HG03159 (cell line): ENCODE data around the gene TTC28.
"Not testable (repeated sequence)": the region's sequence is repeated elsewhere in the genome, so short reads cannot be mapped to it uniquely, and the experiment has no call there.

Experiments
- ATAC-seq: cut with Tn5 transposase; IDR thresholded peaks from one replicate; pipeline ENCODE4 v1.9.1; 2021; ENCODE audit warnings: mild to moderate bottlenecking, moderate library complexity; ENCODE audit not compliant: unreplicated experiment

TTC28 gene

DNA sequence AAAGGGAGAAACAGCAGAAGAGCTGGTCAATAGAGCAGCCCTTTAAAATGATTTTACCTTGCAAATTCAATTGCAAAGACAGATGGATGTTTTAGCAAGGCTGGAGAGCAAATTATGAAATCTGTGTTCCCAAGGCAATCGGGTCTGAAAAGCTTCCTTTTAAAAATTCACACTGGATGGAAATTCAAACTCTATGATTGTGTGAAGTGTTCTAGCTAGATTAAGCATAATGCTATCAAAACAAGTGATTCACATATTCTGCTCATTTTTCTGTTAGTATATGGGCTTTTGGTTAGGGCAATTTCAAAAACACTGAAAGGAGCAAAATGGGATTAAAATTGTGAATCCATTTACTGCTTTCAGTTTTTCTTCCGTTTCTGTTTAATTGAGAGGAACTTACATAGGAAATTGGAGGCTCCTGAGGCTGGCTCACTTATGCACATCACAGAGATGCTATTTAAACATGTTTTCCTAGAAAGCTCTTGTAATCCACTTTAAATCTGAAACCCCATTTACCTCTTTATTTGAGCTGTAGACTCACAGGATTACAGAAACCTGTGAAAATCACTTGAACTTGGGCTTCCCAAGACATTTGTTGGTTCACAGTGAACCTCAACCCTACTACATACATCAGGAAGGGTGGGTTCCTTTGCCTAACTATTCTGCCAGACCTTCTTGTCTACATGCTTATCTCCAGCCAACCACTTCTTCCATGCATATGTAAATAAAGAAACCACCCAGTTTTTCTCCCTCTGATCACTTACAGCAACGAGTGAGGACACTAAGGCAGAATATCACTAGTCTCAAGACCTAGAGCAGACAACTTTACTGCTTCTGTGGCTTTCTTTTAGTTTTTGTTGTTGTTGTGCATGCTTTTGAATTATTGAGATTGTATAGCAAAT is 558.7 kb downstream of the TTC28 start:
- ATAC-seq, result no peak

DNA sequence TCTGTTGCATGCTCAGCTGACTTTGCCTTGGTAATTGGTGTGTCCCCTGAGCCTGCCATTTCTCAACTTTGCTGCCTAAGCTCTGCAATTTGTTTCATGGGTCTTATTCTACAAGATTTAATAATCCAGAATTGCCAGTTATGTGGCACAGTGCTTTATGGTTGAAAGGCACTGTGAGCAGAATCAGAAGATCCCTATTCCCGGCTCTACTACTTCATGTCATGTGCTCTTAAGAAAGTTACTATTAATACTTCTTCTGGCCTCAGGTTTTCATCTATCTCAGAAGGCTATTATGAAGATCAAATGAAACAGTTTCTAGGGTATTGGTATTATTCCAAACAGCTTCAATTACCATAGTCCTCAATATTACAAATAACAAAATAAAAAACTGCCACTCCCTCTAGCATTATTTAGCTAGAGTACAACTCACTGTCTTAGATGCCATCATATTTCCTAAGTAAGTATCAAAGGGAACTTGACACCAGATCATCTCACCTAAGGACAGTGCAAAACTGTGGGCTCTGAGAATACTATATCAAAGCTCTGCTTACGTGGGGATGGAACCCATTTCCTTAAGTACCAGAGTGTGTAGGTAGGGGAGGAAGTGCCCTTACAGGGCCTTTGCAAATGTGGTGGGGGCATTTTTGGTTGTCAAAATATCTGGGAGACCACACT is 560.5 kb downstream of the TTC28 start:
- ATAC-seq, result no peak

DNA sequence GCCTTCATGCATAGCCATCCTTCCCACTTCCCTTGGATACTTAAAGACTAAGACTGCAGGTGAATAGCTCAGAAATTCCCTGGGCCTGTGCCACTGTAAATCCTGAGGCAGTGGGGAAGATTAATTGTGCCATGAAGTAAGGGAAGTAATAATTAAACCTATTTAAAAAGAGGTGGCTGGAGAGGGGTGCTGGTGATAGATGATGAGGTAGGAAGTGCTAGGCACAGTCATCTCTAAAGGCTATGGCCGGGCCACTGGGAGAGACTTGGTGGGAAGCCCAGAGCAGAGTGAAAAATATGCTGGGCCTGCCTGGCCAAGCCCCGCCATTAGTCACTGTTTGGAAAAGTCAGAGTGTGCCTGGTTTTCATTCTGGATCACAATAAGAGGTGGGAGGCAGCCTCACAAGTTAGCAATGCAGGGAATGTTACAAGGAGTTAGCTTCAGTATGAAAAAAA is 563.4 kb downstream of the TTC28 start:
- no peak for ATAC-seq

DNA sequence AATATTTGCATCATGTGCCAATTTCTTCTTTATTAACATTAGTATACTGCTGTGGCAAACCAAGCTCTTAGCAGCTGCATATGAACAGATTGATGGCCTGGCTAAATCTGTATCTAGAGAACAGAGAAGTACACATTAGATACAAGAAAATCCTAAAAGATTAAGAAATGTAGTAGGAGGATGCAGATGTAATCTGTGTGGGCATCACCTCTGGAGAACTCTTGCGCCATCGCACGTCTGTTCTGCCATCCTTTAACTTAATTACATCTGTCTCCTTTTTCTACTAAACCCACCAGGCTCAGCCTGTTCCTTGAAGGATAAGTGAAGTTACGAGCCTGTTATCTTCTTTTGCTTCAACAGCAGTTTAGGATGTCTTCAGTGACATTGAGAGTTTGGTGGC is 564.2 kb downstream of the TTC28 start:
- ATAC-seq, result no peak

DNA sequence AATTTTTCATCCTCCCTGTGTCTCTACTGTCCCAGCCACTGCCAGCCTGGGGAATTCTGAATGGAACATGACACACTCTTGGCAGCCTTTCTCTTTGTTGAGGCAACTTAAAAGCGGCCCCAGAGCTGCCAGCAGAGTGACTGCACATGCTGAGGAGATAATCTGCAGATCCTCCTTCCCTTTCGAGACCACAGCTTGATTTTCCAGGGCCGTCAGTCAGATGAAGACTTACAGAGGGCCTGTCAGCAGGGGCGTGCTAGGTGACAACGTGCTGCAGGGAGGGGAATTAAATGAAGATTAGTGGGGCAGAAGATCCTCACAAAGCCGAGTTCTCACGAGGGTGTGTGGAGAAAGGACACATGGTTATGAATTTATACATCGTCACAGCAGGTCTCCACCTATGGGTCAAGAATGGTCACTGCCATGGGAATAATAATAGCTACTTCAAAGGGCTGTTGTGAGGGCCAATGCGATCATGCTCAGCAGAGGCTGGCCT is 567.0 kb downstream of the TTC28 start:
- no peak for ATAC-seq

DNA sequence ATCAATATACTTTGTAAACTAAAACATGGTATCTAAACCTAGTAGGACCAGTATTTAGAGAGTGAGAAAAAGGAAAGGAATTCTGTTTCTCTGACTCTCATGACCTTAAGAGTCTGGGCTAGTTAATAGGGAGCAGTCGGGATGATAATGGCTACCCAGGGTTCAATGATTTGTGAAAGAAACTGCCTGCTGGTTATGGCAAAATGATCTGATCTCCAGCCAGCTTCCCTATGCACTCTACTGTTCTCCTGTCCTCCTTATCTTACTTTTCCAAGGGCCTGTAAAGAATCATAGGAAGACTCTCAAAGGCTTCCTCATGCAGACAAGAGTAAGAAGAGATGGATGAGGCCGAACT is 567.5 kb downstream of the TTC28 start:
- ATAC-seq, result no peak

DNA sequence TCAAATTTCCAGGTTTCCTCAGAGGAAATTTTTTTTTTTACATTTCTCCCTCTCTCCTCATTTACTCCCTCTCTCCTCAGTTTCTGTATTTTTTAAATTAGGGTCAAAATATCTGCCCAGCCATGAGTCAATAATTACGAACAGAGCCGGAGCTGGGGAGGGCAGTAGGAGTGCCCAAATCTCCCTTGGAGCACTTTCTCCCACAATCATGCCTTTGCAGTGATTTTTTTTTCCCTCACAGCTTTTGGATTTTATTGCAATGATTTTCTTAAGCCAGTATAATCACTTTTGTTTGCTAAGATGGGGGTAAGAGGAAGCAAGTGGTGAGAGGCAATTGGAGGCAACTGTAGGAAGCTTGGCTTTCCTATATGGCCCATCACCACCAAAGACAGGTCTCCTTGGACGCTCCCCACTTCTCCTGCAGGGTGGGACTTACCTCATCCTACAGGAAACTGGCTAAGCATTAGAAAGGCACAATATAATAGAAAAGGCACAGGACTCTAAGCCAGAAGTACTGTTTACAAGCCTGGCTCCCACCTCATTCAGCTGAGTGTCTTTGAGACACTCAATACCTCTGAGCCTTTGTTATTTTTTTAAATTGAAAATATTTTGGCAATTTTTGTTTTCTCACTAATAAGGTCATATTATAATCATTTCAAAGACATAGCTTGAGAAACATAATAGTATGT is 568.0 kb downstream of the TTC28 start:
- ATAC-seq, result no peak

DNA sequence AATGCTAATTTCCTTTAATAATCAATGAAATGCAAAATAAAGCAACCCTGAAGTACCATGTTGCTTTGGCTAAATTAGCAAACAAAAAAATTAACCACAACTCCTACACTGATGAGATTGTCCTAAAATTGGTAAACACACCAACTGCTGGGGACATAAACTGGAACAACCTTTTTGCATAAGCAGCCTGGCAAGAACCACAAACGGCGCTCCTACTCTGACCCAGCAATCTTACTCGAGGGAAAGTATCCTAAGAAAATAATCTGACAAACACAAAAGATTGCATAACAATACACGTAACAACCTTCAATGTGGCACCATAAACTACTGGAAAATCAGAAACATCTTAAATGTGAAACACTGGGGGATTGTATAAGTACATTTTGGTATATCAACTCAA is 570.8 kb downstream of the TTC28 start:
- ATAC-seq, result no peak

DNA sequence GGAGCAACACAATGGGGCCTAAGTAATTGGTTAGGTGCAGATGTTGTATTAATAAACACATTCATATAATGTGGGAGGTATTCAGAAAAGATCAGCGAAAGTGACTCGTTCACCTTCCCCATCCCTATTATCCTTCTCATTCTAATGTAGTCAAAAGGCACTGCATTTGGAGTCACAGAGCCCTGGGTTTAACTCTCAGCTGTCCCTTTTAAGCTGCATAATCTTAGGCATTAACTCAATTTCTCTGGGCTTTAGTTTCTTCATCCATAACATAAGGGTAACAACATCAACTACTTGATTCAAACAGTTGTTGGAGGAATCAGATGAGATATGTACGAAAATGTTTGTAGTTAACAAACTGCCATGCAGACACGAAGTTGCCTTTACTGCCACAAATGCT is 573.0 kb downstream of the TTC28 start:
- ATAC-seq, result no peak

DNA sequence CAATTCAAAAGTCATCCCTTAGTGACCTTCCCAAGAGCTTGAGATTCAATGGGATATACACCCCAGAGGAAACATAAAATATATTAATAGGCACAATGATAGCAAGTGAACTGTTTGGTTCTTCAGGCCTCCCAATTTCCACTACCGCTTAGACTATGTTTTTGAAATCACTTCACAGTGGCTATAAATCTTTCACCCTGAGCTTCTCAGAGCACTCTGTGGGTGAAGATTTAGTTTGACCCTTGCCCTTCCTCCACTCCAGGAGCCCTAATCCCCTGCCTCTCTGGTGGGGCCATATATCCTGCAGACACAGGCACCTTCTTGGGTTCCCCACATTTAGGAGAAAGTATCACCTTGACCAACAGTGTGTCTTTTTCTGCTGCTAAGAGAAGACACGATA is 573.7 kb downstream of the TTC28 start:
- no peak for ATAC-seq

DNA sequence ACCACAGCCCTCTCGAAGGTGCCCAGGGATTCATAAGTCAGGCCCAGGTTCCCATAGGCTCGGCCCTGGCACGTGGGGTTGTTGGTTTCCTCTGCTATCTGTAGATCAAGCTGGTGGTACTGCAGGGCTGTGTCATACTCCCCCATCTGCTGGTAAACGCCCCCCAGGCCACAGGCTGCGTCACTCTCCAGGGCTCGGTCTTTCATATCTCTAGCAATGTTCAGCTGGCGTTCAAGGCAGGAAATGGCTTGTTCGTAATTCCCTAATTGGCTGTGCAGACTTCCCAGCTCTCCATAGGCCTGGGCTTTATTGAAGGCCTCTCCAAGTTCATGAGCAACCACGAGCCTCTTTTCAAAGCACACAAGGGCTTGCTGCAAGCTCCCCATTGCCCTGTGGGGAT is 574.2 kb downstream of the TTC28 start:
- ATAC-seq, result no peak

DNA sequence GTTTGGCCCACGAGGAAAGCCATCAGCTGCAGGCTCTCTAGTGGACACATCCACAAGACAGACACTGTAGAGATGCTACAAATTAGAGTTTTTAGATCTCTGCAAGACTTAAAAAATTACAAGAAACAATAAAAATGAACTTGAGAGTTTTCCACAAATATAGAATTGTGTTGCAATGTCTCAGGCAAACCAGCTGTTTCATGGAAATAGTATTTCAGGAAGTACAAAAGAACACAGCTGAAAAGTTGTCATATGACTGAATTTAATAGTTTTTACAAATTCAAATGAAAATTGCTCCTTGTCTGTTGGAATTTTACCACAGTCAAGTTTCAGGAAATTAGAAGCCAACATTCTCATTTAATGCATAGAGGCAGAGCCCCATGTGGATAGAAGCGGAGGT is 576.0 kb downstream of the TTC28 start:
- no peak for ATAC-seq

DNA sequence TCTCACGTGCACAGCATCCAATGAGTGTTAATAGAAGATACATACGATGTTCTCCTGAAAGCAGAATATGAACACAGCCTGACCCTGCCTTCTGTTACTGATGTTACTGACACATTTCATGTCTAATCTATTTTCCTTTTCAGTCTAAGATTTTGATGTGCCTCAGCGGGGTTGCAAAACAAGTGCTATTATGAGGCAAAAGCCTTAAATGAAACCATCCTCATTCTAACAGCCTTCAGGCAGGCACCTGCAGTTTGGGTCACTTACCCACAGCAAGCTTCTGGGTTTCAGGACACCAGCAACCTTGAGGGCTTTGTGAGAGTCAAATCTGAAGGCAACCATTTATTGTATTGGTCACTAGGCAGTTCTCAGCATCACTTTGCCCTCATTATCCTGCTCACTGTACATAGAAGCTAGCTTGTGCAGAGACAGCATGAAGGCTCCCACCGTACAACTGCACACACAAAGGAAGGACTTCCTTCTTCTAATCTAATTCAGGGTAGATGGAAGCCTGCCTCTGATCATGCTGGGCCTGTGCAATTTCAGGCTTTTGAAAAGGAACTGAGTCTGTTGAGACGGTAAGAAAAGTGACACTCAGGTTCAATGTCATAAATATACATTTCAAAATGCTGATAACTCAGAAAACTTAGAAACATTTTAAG is 577.4 kb downstream of the TTC28 start:
- ATAC-seq, result no peak

DNA sequence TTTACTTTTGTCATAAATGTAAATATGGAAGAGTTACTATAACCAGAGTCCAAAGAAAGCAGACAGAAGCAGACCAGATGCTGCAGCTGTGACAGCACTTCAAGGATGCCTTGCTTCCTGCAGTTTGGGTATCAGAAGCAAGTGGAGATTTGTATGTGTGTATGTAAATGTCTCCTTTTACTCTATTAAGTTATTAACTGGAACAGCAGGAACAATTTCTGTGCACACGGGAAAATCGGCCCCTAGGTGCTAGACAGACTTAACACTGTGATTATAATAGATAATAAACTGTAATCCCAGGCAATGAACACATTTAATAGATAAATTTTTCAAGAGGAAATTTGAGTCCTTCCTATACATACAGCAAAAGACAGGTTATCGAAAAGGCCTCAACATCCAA is 582.0 kb downstream of the TTC28 start:
- no peak for ATAC-seq

DNA sequence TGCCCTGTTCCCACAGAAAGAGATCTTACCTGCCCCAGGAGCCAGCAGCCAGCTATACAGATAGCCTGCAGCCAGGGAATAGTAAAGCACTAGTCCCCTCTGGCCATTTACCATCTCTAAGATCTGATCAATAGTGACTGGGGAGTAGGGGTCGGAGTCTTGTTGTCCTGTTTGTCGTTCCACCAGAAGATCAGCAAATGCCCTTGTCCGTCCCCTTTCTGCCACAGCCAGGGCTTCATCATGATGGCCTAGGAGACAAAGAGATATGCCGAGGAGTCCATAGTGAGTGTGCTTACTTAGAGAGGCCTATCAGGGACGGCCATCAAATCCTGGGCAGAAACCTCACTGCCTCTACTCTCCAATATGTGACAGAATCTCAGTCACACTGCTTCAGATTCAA is 583.5 kb downstream of the TTC28 start:
- ATAC-seq, result no peak

DNA sequence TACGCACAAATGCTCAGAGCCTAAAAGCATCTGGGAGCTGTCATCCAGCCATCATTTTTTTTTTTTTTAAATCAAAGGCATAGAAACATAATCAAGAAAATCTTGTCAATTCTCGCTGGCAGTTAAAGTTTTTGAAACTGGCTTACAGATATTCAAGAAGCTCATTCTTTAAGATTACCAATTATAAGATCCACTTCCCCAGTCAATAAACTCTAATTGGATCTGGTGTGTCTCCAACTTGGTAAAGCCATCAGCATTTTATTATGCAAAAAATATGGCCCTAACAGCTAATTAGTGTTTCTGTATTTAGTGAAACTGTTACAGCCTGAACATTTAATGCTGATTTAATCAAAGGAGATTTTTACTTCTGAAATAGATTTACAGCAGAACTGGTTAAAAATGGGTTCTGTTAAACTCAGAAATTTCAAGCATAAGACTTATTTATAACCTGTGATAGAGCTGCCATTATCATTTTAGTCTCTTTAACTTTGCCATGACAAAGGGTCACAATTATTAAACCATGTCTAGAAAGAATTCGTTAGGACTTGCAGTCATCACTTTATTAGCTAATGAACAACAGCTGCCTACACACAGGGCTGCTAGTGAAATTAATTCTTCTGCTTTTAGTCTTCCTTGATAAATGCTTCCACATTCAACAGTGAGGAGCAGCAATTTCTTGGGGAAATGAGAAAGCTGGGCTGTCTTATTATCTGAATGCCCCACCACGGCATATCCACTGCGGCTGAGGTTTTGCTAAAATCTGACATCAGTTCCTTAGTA is 584.1 kb downstream of the TTC28 start:
- no peak for ATAC-seq

DNA sequence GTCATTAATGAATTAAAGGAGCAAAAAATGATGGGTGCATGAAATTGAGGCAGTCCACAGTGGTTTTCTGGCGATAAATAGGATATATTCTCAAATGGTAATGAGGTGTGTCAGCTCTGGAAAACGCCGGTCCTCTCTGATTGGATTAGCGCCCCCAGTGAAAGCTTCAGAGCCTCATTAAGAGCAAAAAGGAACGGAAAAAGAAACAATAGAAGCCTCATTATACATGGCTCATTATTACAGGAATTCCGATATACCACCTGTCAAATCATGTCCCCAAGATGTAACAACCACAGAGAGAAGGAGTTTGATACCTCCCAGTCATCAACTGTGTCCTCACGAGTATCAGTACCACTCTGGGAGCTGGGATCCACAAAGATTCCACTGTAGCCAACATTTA is 584.9 kb downstream of the TTC28 start:
- ATAC-seq, result no peak

DNA sequence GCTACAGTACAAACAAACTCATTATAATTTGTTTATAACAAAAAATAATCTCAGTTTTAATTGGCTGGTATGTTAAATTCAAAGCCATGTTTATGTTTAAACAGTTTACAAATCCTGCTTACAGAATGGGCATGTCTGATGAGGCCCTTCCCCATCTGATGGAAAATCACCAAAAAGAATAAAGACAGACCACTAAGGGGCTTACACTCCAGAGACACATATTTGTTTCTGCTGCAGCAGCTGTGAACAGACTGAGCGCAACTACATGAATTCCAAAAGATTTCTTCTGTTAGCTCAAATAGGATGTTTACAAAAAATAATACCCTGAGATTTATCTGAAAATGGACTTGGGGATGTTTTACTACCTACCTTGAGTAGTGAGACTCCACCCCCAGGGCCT is 585.9 kb downstream of the TTC28 start:
- ATAC-seq, result no peak

DNA sequence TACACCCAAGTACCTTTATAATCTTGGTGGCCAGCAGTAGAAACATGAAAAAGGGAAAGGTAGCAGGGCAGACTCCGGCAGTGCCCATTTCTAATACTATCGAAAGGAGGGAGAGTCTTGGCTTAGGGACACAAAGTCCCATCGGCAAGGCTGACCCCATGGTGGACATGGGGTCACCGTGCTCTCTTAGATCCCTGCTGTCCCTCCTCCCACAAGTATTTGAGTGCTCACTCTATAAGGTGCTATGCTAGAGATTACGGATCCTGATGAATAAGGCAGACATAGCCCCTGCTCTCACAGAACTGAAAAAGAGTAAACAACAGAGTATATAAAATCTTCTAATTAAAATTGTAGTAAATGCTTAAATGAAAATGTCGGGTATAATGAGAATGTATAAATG is 588.2 kb downstream of the TTC28 start:
- ATAC-seq, result no peak

DNA sequence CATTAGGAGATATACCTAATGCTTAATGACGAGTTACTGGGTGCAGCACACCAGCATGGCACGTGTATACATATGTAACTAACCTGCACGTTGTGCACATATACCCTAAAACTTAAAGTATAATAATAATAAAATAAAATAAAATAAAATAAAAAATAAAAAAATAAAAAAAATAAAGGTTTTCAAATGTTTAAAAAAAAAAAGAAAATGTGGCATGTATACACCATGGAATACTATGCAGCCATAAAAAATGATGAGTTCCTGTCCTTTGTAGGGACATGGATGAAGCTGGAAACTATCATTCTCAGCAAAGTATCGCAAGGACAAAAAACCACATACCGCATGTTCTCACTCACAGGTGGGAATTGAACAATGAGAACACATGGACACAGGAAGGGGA is 590.1 kb downstream of the TTC28 start:
- ATAC-seq, result not testable (repeated sequence)
